Mesendoderm (in vitro differentiated cells): ENCODE data around the gene MOB4.
A peak's percentile ranks its signal among the peaks of the same experiment; 100 is the strongest.

ENCODE experiments used
- DNase-seq: peaks from one replicate; pipeline ENCODE4 v3.0.0; 2013
- H2AK5ac ChIP-seq: 2 replicates; pipeline ENCODE4 v1.6.1; 2013; ENCODE audit warnings: low read length, inconsistent platforms
- H2BK120ac ChIP-seq: 2 replicates; pipeline ENCODE4 v1.6.1; 2013; ENCODE audit warnings: low read depth, mild to moderate bottlenecking, low read length, moderate library complexity, mixed read lengths
- H2BK15ac ChIP-seq: replicated peaks from 2 replicates; pipeline ENCODE4 v1.6.1; 2013; ENCODE audit warnings: low read depth, mild to moderate bottlenecking, moderate library complexity
- H2BK5ac ChIP-seq: 2 replicates; pipeline ENCODE4 v1.6.1; 2013; ENCODE audit warnings: low read length, inconsistent platforms
- H3K18ac ChIP-seq: 2 replicates; pipeline ENCODE4 v1.6.1; 2013; ENCODE audit warnings: mild to moderate bottlenecking, low read length, mixed read lengths
- H3K23ac ChIP-seq: one replicate; pipeline ENCODE4 v1.6.1; 2013; ENCODE audit warnings: low read length
- H3K27ac ChIP-seq: 2 replicates; pipeline ENCODE4 v1.5.1; 2013; ENCODE audit warnings: low read depth, mild to moderate bottlenecking, inconsistent platforms, low read length, moderate library complexity
- H3K27me3 ChIP-seq: 2 replicates; pipeline ENCODE4 v1.6.1; 2013; ENCODE audit warnings: low read length, control low read depth, mild to moderate bottlenecking, inconsistent platforms; ENCODE audit not compliant: insufficient read depth, poor library complexity
- H3K36me3 ChIP-seq: 2 replicates; pipeline ENCODE4 v1.6.1; 2013; ENCODE audit warnings: low read length, inconsistent platforms; ENCODE audit not compliant: control insufficient read depth, insufficient read depth
- H3K4ac ChIP-seq: one replicate; pipeline ENCODE4 v1.6.1; 2013; ENCODE audit warnings: low read depth, mild to moderate bottlenecking, low read length, moderate library complexity
- H3K4me1 ChIP-seq: 2 replicates; pipeline ENCODE4 v1.6.1; 2013; ENCODE audit warnings: low read depth, low read length, inconsistent platforms; ENCODE audit not compliant: control insufficient read depth
- H3K4me2 ChIP-seq: 2 replicates; pipeline ENCODE4 v1.6.1; 2013; ENCODE audit warnings: low read length
- H3K4me3 ChIP-seq: 2 replicates; pipeline ENCODE4 v1.5.1; 2013; ENCODE audit warnings: mild to moderate bottlenecking, low read length
- H3K56ac ChIP-seq: one replicate; pipeline ENCODE4 v1.6.1; 2013; ENCODE audit warnings: low read length
- H3K79me1 ChIP-seq: 2 replicates; pipeline ENCODE4 v1.6.1; 2013; ENCODE audit warnings: low read length, inconsistent platforms
- H3K79me2 ChIP-seq: 2 replicates; pipeline ENCODE4 v1.6.1; 2013; ENCODE audit warnings: mild to moderate bottlenecking, low read length; ENCODE audit not compliant: control insufficient read depth, insufficient read depth
- H3K9ac ChIP-seq: 2 replicates; pipeline ENCODE4 v1.6.1; 2013; ENCODE audit warnings: low read length, inconsistent platforms
- H4K5ac ChIP-seq: one replicate; pipeline ENCODE4 v1.6.1; 2013; ENCODE audit warnings: low read length
- H4K8ac ChIP-seq: one replicate; pipeline ENCODE4 v1.6.1; 2013; ENCODE audit warnings: low read depth, mild to moderate bottlenecking, control low read depth, low read length, moderate library complexity
- WGBS: extraction: QIAGEN DNeasy Blood & Tissue Kit; methylation state at CpG from one replicate; pipeline ENCODE4 v1.1.7; 2013; ENCODE audit warnings: low lambda C conversion rate, missing lambda C conversion rate; ENCODE audit not compliant: insufficient coverage; ENCODE audit errors: extremely low coverage; 5-methylcytosine and 5-hydroxymethylcytosine counted together

The MOB4 gene

DNA sequence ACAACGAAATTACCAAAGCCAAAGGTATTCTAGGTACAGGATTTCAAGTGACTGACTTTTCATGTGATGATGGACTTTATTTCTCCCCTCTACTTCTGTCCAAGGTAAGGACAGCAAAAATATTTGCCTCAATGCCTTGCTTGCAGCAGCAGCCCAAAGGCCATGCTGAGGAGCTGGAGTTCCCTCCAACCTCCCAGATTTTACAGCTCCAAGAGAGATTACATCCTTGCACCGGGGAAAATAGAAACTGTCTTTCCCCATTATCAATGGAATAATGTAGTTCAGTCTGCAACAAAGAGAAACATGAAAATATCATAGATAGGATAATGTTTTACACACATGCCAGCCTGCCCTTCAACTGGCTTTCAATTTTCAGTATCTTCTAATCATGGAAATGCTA, 29.7 kb upstream of the MOB4 start:
- no peak overlapping the region for H4K5ac ChIP-seq
- no peak overlapping the region for H3K56ac ChIP-seq
- no peak overlapping the region for H3K18ac ChIP-seq
- H3K4me3 ChIP-seq = no peak overlapping the region
- H3K36me3 ChIP-seq = peaks cover 11% of the 10 kb centered on the region
- H3K79me1 ChIP-seq = peaks cover 4% of the 10 kb centered on the region
- H3K27me3 ChIP-seq = no peaks in the 10 kb centered on the region
- H3K79me2 ChIP-seq = no peaks in the 10 kb centered on the region
- H3K23ac ChIP-seq = no peak overlapping the region
- WGBS = no CpG with 5 or more reads among the region's 2 CpGs
- no peak overlapping the region for H3K4ac ChIP-seq
- H2BK5ac ChIP-seq = no peak overlapping the region
- no peak for DNase-seq
- H3K27ac ChIP-seq = no peak overlapping the region
- no peak overlapping the region for H3K4me2 ChIP-seq
- H3K9ac ChIP-seq = no peak overlapping the region
- no peak overlapping the region for H2AK5ac ChIP-seq
- H2BK15ac ChIP-seq = no peak overlapping the region
- H2BK120ac ChIP-seq = no peak overlapping the region
- no peaks in the 10 kb centered on the region for H3K4me1 ChIP-seq
- no peak overlapping the region for H4K8ac ChIP-seq

GRCh38 chr2:197487385-197487784, 28.5 kb upstream of the MOB4 start:
- Histone ChIP-seq H3K18ac (no peak overlapping the region), H3K79me1 (peaks cover 4% of the 10 kb centered on the region), H3K79me2 (no peaks in the 10 kb centered on the region), H3K4me3 (no peak overlapping the region), H3K27me3 (no peaks in the 10 kb centered on the region), H4K8ac (no peak overlapping the region), H3K4me2 (no peak overlapping the region), H3K23ac (no peak overlapping the region), H2BK5ac (no peak overlapping the region), H3K4me1 (no peaks in the 10 kb centered on the region), H3K9ac (no peak overlapping the region), H2BK15ac (no peak overlapping the region), H3K36me3 (peaks cover 11% of the 10 kb centered on the region), H3K4ac (no peak overlapping the region), H3K27ac (no peak overlapping the region), H3K56ac (no peak overlapping the region), H2AK5ac (no peak overlapping the region), H4K5ac (no peak overlapping the region), H2BK120ac (no peak overlapping the region)
- DNase-seq = no peak
- no CpG with 5 or more reads among the region's 4 CpGs for WGBS

DNA sequence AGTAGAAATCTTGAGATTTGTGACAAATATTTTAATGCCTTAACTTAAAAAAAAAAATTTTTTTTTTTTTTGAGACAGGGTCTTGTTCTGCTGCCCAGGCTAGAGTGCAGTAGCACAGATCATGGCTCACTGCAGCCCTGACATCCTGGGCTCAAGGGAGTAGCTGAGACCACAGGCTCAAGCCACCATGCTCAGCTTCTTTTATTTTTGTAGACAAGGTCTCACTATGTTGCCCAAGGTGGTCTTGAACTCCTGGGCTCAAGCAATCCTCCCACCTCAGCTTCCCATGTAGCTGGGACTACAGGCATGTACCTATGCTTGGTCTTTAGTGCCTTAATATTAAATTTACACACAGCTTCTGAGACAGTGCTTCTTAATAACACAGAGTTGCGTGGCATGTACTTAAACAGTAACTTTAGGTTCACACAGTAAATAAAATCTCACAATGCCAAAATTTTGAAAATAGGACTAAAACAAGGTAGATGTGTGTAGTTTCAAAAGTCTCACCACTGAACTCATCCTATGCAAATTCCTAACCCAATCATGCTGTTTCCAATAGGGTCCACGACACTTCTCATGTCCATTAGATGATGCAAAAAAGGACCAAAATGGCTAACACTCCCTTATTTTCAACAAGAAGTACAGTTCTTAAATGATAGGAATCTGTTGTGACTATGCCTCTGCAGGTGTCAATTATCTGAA, 20.3 kb upstream of the MOB4 start:
- peaks cover 8% of the 10 kb centered on the region for H3K36me3 ChIP-seq
- H3K27ac ChIP-seq = no peak overlapping the region
- no peaks in the 10 kb centered on the region for H3K27me3 ChIP-seq
- H3K4me1 ChIP-seq = no peaks in the 10 kb centered on the region
- DNase-seq = no peak
- H3K4me3 ChIP-seq = no peak overlapping the region
- peak overlapping the region; percentile 2 for H3K9ac ChIP-seq
- no peak overlapping the region for H4K8ac ChIP-seq
- peaks cover 51% of the 10 kb centered on the region for H3K79me2 ChIP-seq
- no CpG with 5 or more reads among the region's 2 CpGs for WGBS
- no peak overlapping the region for H3K18ac ChIP-seq
- peak overlapping the region; percentile 13 for H3K4me2 ChIP-seq
- H2AK5ac ChIP-seq = no peak overlapping the region
- H2BK120ac ChIP-seq = no peak overlapping the region
- no peak overlapping the region for H3K56ac ChIP-seq
- no peak overlapping the region for H4K5ac ChIP-seq
- no peak overlapping the region for H3K4ac ChIP-seq
- no peak overlapping the region for H3K23ac ChIP-seq
- no peak overlapping the region for H2BK15ac ChIP-seq
- H3K79me1 ChIP-seq = no peaks in the 10 kb centered on the region
- H2BK5ac ChIP-seq = no peak overlapping the region

GRCh38 chr2:197496695-197497094, 19.2 kb upstream of the MOB4 start:
- Histone ChIP-seq H2BK5ac (no peak overlapping the region), H2BK120ac (no peak overlapping the region), H3K9ac (peak overlapping the region; percentile 66), H3K23ac (no peak overlapping the region), H3K4me2 (peak overlapping the region; percentile 16), H3K27me3 (no peaks in the 10 kb centered on the region), H3K4me1 (no peaks in the 10 kb centered on the region), H3K36me3 (peaks cover 8% of the 10 kb centered on the region), H2AK5ac (no peak overlapping the region), H3K27ac (no peak overlapping the region), H2BK15ac (no peak overlapping the region), H3K18ac (no peak overlapping the region), H3K79me2 (peaks cover 62% of the 10 kb centered on the region), H3K56ac (peak overlapping the region; percentile 59), H3K4ac (no peak overlapping the region), H3K79me1 (no peaks in the 10 kb centered on the region), H4K5ac (no peak overlapping the region), H3K4me3 (peak overlapping the region; percentile 23), H4K8ac (no peak overlapping the region)
- no peak for DNase-seq

DNA sequence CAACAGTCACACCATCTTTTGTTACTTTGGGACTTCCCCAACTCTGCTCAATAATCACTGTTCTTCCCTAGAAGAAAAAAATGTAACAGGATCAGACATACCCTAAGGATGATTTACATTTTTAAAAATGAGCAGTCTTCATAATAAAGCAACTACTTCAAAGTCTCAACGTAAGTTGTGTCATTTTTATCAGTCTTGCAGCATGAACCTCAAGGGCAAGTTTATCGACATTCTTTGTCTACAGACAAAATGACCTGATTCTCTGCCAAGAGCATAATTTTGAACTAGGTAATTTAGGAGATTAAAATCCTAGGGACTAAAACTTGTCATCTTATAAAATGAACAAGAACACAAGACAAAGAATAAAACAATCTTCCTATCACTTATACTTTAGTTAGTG, 18.5 kb upstream of the MOB4 start:
- Histone ChIP-seq H3K27ac (no peak overlapping the region), H3K56ac (no peak overlapping the region), H3K18ac (no peak overlapping the region), H2BK15ac (no peak overlapping the region), H3K4me1 (peaks cover 1% of the 10 kb centered on the region), H3K79me1 (no peaks in the 10 kb centered on the region), H4K8ac (no peak overlapping the region), H2BK120ac (no peak overlapping the region), H3K23ac (no peak overlapping the region), H3K79me2 (peaks cover 69% of the 10 kb centered on the region), H3K27me3 (no peaks in the 10 kb centered on the region), H2BK5ac (no peak overlapping the region), H3K4ac (no peak overlapping the region), H3K4me2 (peak overlapping the region; percentile 16), H2AK5ac (no peak overlapping the region), H3K9ac (peak overlapping the region; percentile 66), H3K4me3 (no peak overlapping the region), H4K5ac (no peak overlapping the region), H3K36me3 (peaks cover 8% of the 10 kb centered on the region)
- no peak for DNase-seq
- no CpG with 5 or more reads among the region's 2 CpGs for WGBS
